Panc1 (cell line): Measurements from ENCODE around the gene UBE2O. TPM values are rescaled to one million over a fixed set of nuclear protein-coding genes. Genes with fewer than 3 reads are reported as not detected.
A peak's percentile ranks its signal among the peaks of the same experiment; 100 is the strongest.

ENCODE experiments used
- ATAC-seq: fragments of 200-7000 bp; cut with Tn5 transposase; 2 replicates; pipeline ENCODE4 v1.9.1; 2020; ENCODE audit warnings: mild to moderate bottlenecking, moderate library complexity
- BruUV-seq: library from RNA; stranded (reverse); fragments of 400-500 nt; replicated peaks from 2 replicates; lab custom pipeline; 2021; lab: Mats Ljungman, UMichigan
- CTCF ChIA-PET: fragments of 300-600 bp; sonication (Branson Sonifier 250); formaldehyde crosslinking; loops from one replicate; lab custom pipeline; 2022; ENCODE audit warnings: antibody characterized with exemption; lab: Charles Lee
- POLR2A ChIA-PET: fragments of 300-600 bp; sonication (Branson Sonifier 250); formaldehyde crosslinking; loops from one replicate; lab custom pipeline; 2022; ENCODE audit warnings: antibody characterized with exemption; lab: Charles Lee
- DNase-seq: peaks from one replicate; pipeline ENCODE4 v3.0.0-alpha.2; 2010; ENCODE audit warnings: low read depth, low spot score
- H3K27ac ChIP-seq: 2 replicates; pipeline ENCODE4 v1.5.1; 2011; ENCODE audit warnings: mild to moderate bottlenecking, low read length, inconsistent platforms
- H3K27me3 ChIP-seq: fragments of 200-500 bp; sonication (Bioruptor generic); 2 replicates; pipeline ENCODE4 v1.6.0; 2014; ENCODE audit warnings: low read length, inconsistent platforms; ENCODE audit not compliant: control insufficient read depth, insufficient read depth
- H3K36me3 ChIP-seq: fragments of 200-500 bp; sonication (Bioruptor generic); 2 replicates; pipeline ENCODE4 v1.5.1; 2014; ENCODE audit warnings: inconsistent platforms, mild to moderate bottlenecking, low read length, moderate library complexity; ENCODE audit not compliant: control insufficient read depth, insufficient read depth
- H3K4me1 ChIP-seq: 2 replicates; pipeline ENCODE4 v1.5.1; 2011; ENCODE audit warnings: inconsistent platforms, mild to moderate bottlenecking, low read length, moderate library complexity; ENCODE audit not compliant: control insufficient read depth, insufficient read depth
- H3K4me3 ChIP-seq, 2 experiments: 2 replicates each; pipeline ENCODE4 v1.5.1; 2011 to 2012; ENCODE audit warnings: low read depth in 2 of 2, low read length in 2 of 2, mild to moderate bottlenecking in 2 of 2, inconsistent platforms in 1 of 2, moderate library complexity in 1 of 2
- H3K9me3 ChIP-seq: fragments of 200-500 bp; sonication (Bioruptor generic); 2 replicates; pipeline ENCODE4 v1.5.1; 2014; ENCODE audit warnings: low read depth, mild to moderate bottlenecking, inconsistent platforms, low read length, moderate library complexity; ENCODE audit not compliant: control insufficient read depth, insufficient read depth
- POLR2AphosphoS5 ChIP-seq: IDR thresholded peaks from 2 replicates; pipeline ENCODE4 v1.6.1; 2012; ENCODE audit warnings: mild to moderate bottlenecking, low read depth, low read length, moderate library complexity
- SIN3A ChIP-seq: IDR thresholded peaks from 2 replicates; pipeline ENCODE4 v1.6.1; 2012; ENCODE audit warnings: low read depth, mild to moderate bottlenecking, low read length, moderate library complexity, borderline replicate concordance; ENCODE audit not compliant: insufficient read depth
- TCF7L2 ChIP-seq: IDR thresholded peaks from 2 replicates; pipeline ENCODE4 v1.6.1; 2011; ENCODE audit warnings: mild to moderate bottlenecking, low read depth, low read length, inconsistent platforms
- in situ Hi-C: cut with HindIII; loops from 2 replicates; pipeline ENCODE4 v1.10.0; 2016; ENCODE audit warnings: low sequenced_read_pairs, low pct_unique_long_range_greater_than_20kb
- intact Hi-C: fragments of 100-400 bp; cut with micrococcal nuclease; formaldehyde crosslinking; loops from one replicate; pipeline ENCODE4 v1.10.0; 2022; ENCODE audit not compliant: unreplicated experiment
- total RNA-seq: library from RNA; stranded (reverse); gene quantifications from one replicate; pipeline ENCODE4 v1.2.1, GENCODE V29; 2021; ENCODE audit not compliant: unreplicated experiment
- TF ChIP-seq, protein P1 (sequence below), 2 experiments: IDR thresholded peaks; 2 replicates each; pipeline ENCODE4 v1.6.1; 2011 to 2012; ENCODE audit warnings: low read depth in 2 of 2, control low read depth in 1 of 2, low read length in 1 of 2, mild to moderate bottlenecking in 1 of 2, moderate library complexity in 1 of 2; ENCODE audit not compliant: insufficient read depth in 1 of 2
- TF ChIP-seq, protein P2 (sequence below): fragments of 450-650 bp; IDR thresholded peaks from 2 replicates; pipeline ENCODE4 v1.5.1; 2017; ENCODE audit warnings: mild to moderate bottlenecking

Gene UBE2O
- total RNA-seq, 1 experiment from 2014 or later: 47.5 TPM

GRCh38 chr17:76490112-76490710 lies 37.3 kb upstream of the UBE2O start:
- ATAC-seq: no peak
- TF ChIP-seq TCF7L2: no peak
- TF ChIP-seq, protein P1, sequence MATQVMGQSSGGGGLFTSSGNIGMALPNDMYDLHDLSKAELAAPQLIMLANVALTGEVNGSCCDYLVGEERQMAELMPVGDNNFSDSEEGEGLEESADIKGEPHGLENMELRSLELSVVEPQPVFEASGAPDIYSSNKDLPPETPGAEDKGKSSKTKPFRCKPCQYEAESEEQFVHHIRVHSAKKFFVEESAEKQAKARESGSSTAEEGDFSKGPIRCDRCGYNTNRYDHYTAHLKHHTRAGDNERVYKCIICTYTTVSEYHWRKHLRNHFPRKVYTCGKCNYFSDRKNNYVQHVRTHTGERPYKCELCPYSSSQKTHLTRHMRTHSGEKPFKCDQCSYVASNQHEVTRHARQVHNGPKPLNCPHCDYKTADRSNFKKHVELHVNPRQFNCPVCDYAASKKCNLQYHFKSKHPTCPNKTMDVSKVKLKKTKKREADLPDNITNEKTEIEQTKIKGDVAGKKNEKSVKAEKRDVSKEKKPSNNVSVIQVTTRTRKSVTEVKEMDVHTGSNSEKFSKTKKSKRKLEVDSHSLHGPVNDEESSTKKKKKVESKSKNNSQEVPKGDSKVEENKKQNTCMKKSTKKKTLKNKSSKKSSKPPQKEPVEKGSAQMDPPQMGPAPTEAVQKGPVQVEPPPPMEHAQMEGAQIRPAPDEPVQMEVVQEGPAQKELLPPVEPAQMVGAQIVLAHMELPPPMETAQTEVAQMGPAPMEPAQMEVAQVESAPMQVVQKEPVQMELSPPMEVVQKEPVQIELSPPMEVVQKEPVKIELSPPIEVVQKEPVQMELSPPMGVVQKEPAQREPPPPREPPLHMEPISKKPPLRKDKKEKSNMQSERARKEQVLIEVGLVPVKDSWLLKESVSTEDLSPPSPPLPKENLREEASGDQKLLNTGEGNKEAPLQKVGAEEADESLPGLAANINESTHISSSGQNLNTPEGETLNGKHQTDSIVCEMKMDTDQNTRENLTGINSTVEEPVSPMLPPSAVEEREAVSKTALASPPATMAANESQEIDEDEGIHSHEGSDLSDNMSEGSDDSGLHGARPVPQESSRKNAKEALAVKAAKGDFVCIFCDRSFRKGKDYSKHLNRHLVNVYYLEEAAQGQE (IDR thresholded peaks at IDR 0.05; ENCODE audit: insufficient read depth in 1 of 2, low read depth in 2 of 2, low read length in 1 of 2): no peak
- no TSS peak for BruUV-seq
- H3K4me1 ChIP-seq: peaks cover 33% of the 10 kb centered on the region
- ChIA-PET POLR2A (no interaction called here), CTCF (interaction anchor here (0.5 kb wide), 1 partner anchor 24 kb away, joined by 3 read pairs; no protein-coding TSS in a partner anchor)
- no peak for DNase-seq
- no peaks in the 10 kb centered on the region for H3K36me3 ChIP-seq
- no peak overlapping the region for H3K27ac ChIP-seq
- no peaks in the 10 kb centered on the region for H3K27me3 ChIP-seq
- no peak overlapping the region for H3K4me3 ChIP-seq
- H3K9me3 ChIP-seq: no peaks in the 10 kb centered on the region
- intact Hi-C loops: no loop called here
- in situ Hi-C loops: no loop called here

GRCh38 chr17:76487451-76488192 lies 34.7 kb upstream of the UBE2O start:
- no peaks in the 10 kb centered on the region for H3K27me3 ChIP-seq
- H3K27ac ChIP-seq: no peak overlapping the region
- ChIA-PET POLR2A (interaction anchor here (0.6 to 0.7 kb wide), 2 partner anchors 137 to 195 kb away, joined by 4 to 9 read pairs; no protein-coding TSS in a partner anchor), CTCF (no interaction called here)
- H3K9me3 ChIP-seq: no peaks in the 10 kb centered on the region
- in situ Hi-C loops: no loop called here
- TF ChIP-seq, protein P1 (IDR thresholded peaks at IDR 0.05; ENCODE audit: insufficient read depth in 1 of 2, low read depth in 2 of 2, low read length in 1 of 2): no peak
- no peak for TF ChIP-seq SIN3A
- TF ChIP-seq TCF7L2: no peak
- TF ChIP-seq POLR2AphosphoS5: no peak
- TF ChIP-seq, protein P2, sequence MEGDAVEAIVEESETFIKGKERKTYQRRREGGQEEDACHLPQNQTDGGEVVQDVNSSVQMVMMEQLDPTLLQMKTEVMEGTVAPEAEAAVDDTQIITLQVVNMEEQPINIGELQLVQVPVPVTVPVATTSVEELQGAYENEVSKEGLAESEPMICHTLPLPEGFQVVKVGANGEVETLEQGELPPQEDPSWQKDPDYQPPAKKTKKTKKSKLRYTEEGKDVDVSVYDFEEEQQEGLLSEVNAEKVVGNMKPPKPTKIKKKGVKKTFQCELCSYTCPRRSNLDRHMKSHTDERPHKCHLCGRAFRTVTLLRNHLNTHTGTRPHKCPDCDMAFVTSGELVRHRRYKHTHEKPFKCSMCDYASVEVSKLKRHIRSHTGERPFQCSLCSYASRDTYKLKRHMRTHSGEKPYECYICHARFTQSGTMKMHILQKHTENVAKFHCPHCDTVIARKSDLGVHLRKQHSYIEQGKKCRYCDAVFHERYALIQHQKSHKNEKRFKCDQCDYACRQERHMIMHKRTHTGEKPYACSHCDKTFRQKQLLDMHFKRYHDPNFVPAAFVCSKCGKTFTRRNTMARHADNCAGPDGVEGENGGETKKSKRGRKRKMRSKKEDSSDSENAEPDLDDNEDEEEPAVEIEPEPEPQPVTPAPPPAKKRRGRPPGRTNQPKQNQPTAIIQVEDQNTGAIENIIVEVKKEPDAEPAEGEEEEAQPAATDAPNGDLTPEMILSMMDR: no peak
- TSS peak; percentile 83 for BruUV-seq
- intact Hi-C loops: no loop called here
- ATAC-seq: no peak
- H3K4me1 ChIP-seq: peaks cover 19% of the 10 kb centered on the region
- no peaks in the 10 kb centered on the region for H3K36me3 ChIP-seq
- H3K4me3 ChIP-seq: no peak overlapping the region
- DNase-seq: no peak
